Upper lobe of left lung (tissue), 6 donors: ENCODE measurements around the gene KLHL7. TPM values are rescaled to one million over a fixed set of nuclear protein-coding genes. Genes with fewer than 3 reads are reported as not detected.
"Not testable (repeated sequence)": the region's sequence is repeated elsewhere in the genome, so short reads cannot be mapped to it uniquely, and the experiment has no call there.

Experiments used
- ATAC-seq, 2 donors: fragments of 200-7000 bp; cut with Tn5 transposase; one replicate each; pipeline ENCODE4 v1.9.1; 2022; ENCODE audit warnings: mild to moderate bottlenecking in 2 of 2, moderate library complexity in 2 of 2; ENCODE audit not compliant: low FRiP score in 2 of 2
- DNase-seq, 2 donors: peaks; one replicate each; pipeline ENCODE4 v3.0.0-alpha.2; 2019 to 2020
- H3K27ac ChIP-seq, 4 donors: fragments of 200-600 bp; sonication (generic); one replicate each; pipeline ENCODE4 v1.5.1; 2016 to 2019
- H3K27me3 ChIP-seq, 4 donors: fragments of 200-600 bp; sonication (generic); one replicate each; pipeline ENCODE4 v1.5.1; 2017 to 2019
- H3K36me3 ChIP-seq, 4 donors: fragments of 200-600 bp; sonication (generic); one replicate each; pipeline ENCODE4 v1.5.1; 2016 to 2019
- H3K4me1 ChIP-seq, 4 donors: fragments of 200-600 bp; sonication (generic); one replicate each; pipeline ENCODE4 v1.5.1; 2018 to 2019
- H3K4me3 ChIP-seq, 4 donors: fragments of 200-600 bp; sonication (generic); one replicate each; pipeline ENCODE4 v1.5.1; 2017 to 2019; ENCODE audit warnings: mild to moderate bottlenecking in 2 of 4, moderate library complexity in 1 of 4
- H3K9me3 ChIP-seq, 4 donors: fragments of 200-600 bp; sonication (generic); one replicate each; pipeline ENCODE4 v1.5.1; 2018 to 2019
- CTCF ChIP-seq, 6 experiments: fragments of 450-650 bp in 4 of 6; fragments of 200-600 bp in 2 of 6; sonication (generic) in 2 of 6; IDR thresholded peaks; one replicate each; pipeline ENCODE4 v1.5.1; 2016 to 2019; ENCODE audit warnings: antibody characterized with exemption in 6 of 6
- EP300 ChIP-seq, 4 donors: sonication (generic); formaldehyde crosslinking; IDR thresholded peaks; one replicate each; pipeline ENCODE4 v1.5.1; 2017; ENCODE audit warnings: antibody characterized with exemption in 4 of 4, control low read depth in 2 of 4
- POLR2A ChIP-seq, 4 donors: fragments of 450-650 bp; IDR thresholded peaks; one replicate each; pipeline ENCODE4 v1.5.1; 2016 to 2017; ENCODE audit warnings: antibody characterized with exemption in 4 of 4, mild to moderate bottlenecking in 2 of 4
- POLR2AphosphoS5 ChIP-seq, 2 donors: sonication (generic); formaldehyde crosslinking; IDR thresholded peaks; one replicate each; pipeline ENCODE4 v1.5.1; 2017; ENCODE audit warnings: antibody characterized with exemption in 2 of 2
- WGBS, 2 donors: methylation state at CpG; one replicate each; pipeline ENCODE4 v1.1.5; 2017 to 2018; 5-methylcytosine and 5-hydroxymethylcytosine counted together
- total RNA-seq, 6 donors: library from RNA; depleted of rRNA in 4 of 6; stranded (reverse); fragments of >200 nt in 4 of 6; gene quantifications; one replicate each; pipeline versions ENCODE4 v1.1.0 to v1.2.1, GENCODE V29; 2016 to 2021
- donor health status: DM: no; HTN: no; CAD: no; lungs with moderate emphysema.
- donor health status: DM: no; HTN: yes; CAD: no; lungs with severe emphysema.

Gene KLHL7
- total RNA-seq, 6 donors from 2014 or later: 18.6 to 43.8 (median 23.9) TPM

- DNase-seq (no peak), ATAC-seq (no peak)
- WGBS, 2 donors: 89 to 90% methylated on average over 4 of the region's 4 CpGs
- no peaks in the 10 kb centered on the region for H3K9me3 ChIP-seq
- no peak overlapping the region for H3K4me3 ChIP-seq
- no peak overlapping the region for H3K27ac ChIP-seq
- TF ChIP-seq POLR2AphosphoS5 (IDR thresholded peaks at IDR 0.05) (no peak), POLR2A (IDR thresholded peaks at IDR 0.05) (no peak), EP300 (IDR thresholded peaks at IDR 0.05) (no peak), CTCF (IDR thresholded peaks at IDR 0.05) (no peak)
- H3K36me3 ChIP-seq: peaks cover 0 to 14% (median 3%) of the 10 kb centered on the region in 4 donors
- no peaks in the 10 kb centered on the region for H3K27me3 ChIP-seq
- no peaks in the 10 kb centered on the region for H3K4me1 ChIP-seq
Observed at GRCh38 chr7:23121165-23121564, 15.6 kb downstream of the KLHL7 start.

GRCh38 chr7:23123007-23123406 lies 17.4 kb downstream of the KLHL7 start:
- Histone ChIP-seq H3K4me1 (no peaks in the 10 kb centered on the region), H3K27me3 (no peaks in the 10 kb centered on the region), H3K36me3 (peaks cover 0 to 30% (median 5%) of the 10 kb centered on the region in 4 donors), H3K27ac (no peak overlapping the region), H3K9me3 (no peaks in the 10 kb centered on the region), H3K4me3 (no peak overlapping the region)
- DNase-seq (no peak), ATAC-seq (no peak)
- TF ChIP-seq CTCF (IDR thresholded peaks at IDR 0.05): no peak
- TF ChIP-seq POLR2A (IDR thresholded peaks at IDR 0.05): no peak
- TF ChIP-seq POLR2AphosphoS5 (IDR thresholded peaks at IDR 0.05): no peak
- no peak for TF ChIP-seq EP300 (IDR thresholded peaks at IDR 0.05)
- WGBS, 2 donors: 75 to 78% methylated on average over 2 of the region's 2 CpGs

GRCh38 chr7:23123465-23123864 lies 17.9 kb downstream of the KLHL7 start:
- no peak overlapping the region for H3K4me3 ChIP-seq
- H3K27ac ChIP-seq: no peak overlapping the region
- no peaks in the 10 kb centered on the region for H3K4me1 ChIP-seq
- DNase-seq (no peak), ATAC-seq (no peak)
- peaks cover 0 to 34% (median 5%) of the 10 kb centered on the region in 4 donors for H3K36me3 ChIP-seq
- H3K9me3 ChIP-seq: no peaks in the 10 kb centered on the region
- TF ChIP-seq POLR2A (IDR thresholded peaks at IDR 0.05): no peak
- no peak for TF ChIP-seq CTCF (IDR thresholded peaks at IDR 0.05)
- TF ChIP-seq POLR2AphosphoS5 (IDR thresholded peaks at IDR 0.05): no peak
- TF ChIP-seq EP300 (IDR thresholded peaks at IDR 0.05): no peak
- no peaks in the 10 kb centered on the region for H3K27me3 ChIP-seq
- 80 to 87% methylated on average over 5 of the region's 5 CpGs for WGBS, 2 donors

GRCh38 chr7:23129036-23129435 lies 23.5 kb downstream of the KLHL7 start:
- no peak for TF ChIP-seq EP300 (IDR thresholded peaks at IDR 0.05)
- TF ChIP-seq POLR2AphosphoS5 (IDR thresholded peaks at IDR 0.05): no peak
- no peak for TF ChIP-seq CTCF (IDR thresholded peaks at IDR 0.05)
- no peak for TF ChIP-seq POLR2A (IDR thresholded peaks at IDR 0.05)
- peaks cover 3 to 43% (median 5%) of the 10 kb centered on the region in 4 donors for H3K36me3 ChIP-seq
- WGBS, 2 donors: 89 to 90% methylated on average over 1 to 4 of the region's 4 CpGs

GRCh38 chr7:23131799-23132198 lies 26.2 kb downstream of the KLHL7 start:
- H3K9me3 ChIP-seq, H3K4me1 ChIP-seq, H3K4me3 ChIP-seq, DNase-seq, H3K27me3 ChIP-seq, ATAC-seq, H3K27ac ChIP-seq: not testable (repeated sequence)
- 94 to 100% methylated on average over 2 of the region's 2 CpGs for WGBS, 2 donors
- H3K36me3 ChIP-seq: peaks cover 0 to 22% (median 2%) of the 10 kb centered on the region in 4 donors

More at GRCh38 chr7:23129036-23129435, 23.5 kb downstream of the KLHL7 start:
- H3K4me1 ChIP-seq: no peaks in the 10 kb centered on the region
- no peak overlapping the region for H3K4me3 ChIP-seq
- no peak for DNase-seq
- no peaks in the 10 kb centered on the region for H3K9me3 ChIP-seq
- no peaks in the 10 kb centered on the region for H3K27me3 ChIP-seq
- ATAC-seq: no peak
- H3K27ac ChIP-seq: no peak overlapping the region
